Purkinje cell (primary cell): ENCODE data around the gene PPP1R12B. TPM values are rescaled to one million over a fixed set of nuclear protein-coding genes. Genes with fewer than 3 reads are reported as not detected.

Experiments used
- polyA plus RNA-seq: library from polyadenylated mRNA; unstranded; fragments of >200 nt; fragmentation: Nextera tagmentation; gene quantifications from 2 replicates; pipeline ENCODE4 v1.2.1, GENCODE V29; 2014

PPP1R12B gene, protein sequence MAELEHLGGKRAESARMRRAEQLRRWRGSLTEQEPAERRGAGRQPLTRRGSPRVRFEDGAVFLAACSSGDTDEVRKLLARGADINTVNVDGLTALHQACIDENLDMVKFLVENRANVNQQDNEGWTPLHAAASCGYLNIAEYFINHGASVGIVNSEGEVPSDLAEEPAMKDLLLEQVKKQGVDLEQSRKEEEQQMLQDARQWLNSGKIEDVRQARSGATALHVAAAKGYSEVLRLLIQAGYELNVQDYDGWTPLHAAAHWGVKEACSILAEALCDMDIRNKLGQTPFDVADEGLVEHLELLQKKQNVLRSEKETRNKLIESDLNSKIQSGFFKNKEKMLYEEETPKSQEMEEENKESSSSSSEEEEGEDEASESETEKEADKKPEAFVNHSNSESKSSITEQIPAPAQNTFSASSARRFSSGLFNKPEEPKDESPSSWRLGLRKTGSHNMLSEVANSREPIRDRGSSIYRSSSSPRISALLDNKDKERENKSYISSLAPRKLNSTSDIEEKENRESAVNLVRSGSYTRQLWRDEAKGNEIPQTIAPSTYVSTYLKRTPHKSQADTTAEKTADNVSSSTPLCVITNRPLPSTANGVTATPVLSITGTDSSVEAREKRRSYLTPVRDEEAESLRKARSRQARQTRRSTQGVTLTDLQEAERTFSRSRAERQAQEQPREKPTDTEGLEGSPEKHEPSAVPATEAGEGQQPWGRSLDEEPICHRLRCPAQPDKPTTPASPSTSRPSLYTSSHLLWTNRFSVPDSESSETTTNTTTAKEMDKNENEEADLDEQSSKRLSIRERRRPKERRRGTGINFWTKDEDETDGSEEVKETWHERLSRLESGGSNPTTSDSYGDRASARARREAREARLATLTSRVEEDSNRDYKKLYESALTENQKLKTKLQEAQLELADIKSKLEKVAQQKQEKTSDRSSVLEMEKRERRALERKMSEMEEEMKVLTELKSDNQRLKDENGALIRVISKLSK
- polyA plus RNA-seq = 18.0 and 21.3 TPM in 2 replicates

GRCh38 chr1:202348509-202349205 lies at the start of gene PPP1R12B:
PPP1R12B (plus strand) TSS chr1:202348699; CDS start chr1:202348852, 153 bp downstream.

Other genes starting within 250 kb of the PPP1R12B start
- 25.0 and 33.3 TPM in 2 replicates for gene GPR37L1, start 225.8 kb upstream of the PPP1R12B start, polyA plus RNA-seq
- 9.2 and 9.3 TPM in 2 replicates for gene ARL8A, start 204.0 kb upstream of the PPP1R12B start, polyA plus RNA-seq
- not detected in 2 replicates for gene PTPN7, start 188.1 kb upstream of the PPP1R12B start, polyA plus RNA-seq
- 4.0 and 5.7 TPM in 2 replicates for gene LGR6, start 154.9 kb upstream of the PPP1R12B start, polyA plus RNA-seq
- gene UBE2T, start 6.8 kb upstream of the PPP1R12B start, polyA plus RNA-seq = 78.4 and 82.6 TPM in 2 replicates